RPMI7951 (cell line): Measurements from ENCODE around the gene KCNMA1. TPM values are rescaled to one million over a fixed set of nuclear protein-coding genes. Genes with fewer than 3 reads are reported as not detected.
"Not testable (repeated sequence)": the region's sequence is repeated elsewhere in the genome, so short reads cannot be mapped to it uniquely, and the experiment has no call there.

Experiments used
- DNase-seq: peaks from one replicate; pipeline ENCODE4 v3.0.0-alpha.2; 2012; ENCODE audit warnings: low read depth
- total RNA-seq: library from RNA; depleted of rRNA; stranded (reverse); fragments of >200 nt; shearing (Covaris generic); gene quantifications from 2 replicates; pipeline ENCODE4 v1.2.3, GENCODE V29; 2014

KCNMA1 gene
- total RNA-seq, 1 experiment from 2014 or later: 47.7 TPM

DNA sequence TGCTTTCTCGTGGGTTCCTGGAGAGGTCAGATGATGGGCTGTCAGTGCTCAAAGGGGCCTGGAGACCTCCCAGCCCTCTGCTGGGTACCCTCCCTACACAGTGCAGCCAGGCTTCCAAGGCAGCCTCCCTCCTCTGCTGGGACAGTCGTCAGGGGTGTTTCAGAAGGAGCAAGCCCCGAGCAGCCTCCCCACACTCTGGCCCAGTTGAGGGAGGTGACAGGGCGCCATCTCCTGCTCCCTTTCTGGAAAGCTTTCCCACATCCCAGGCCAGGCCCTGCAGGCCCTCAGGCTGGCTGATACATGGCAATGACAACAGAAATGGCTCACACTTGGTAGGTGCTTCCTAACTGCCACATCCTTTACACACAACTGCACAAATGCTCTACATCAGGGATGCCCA is 32.1 kb downstream of the KCNMA1 start:
- peak; percentile 72 for DNase-seq

DNA sequence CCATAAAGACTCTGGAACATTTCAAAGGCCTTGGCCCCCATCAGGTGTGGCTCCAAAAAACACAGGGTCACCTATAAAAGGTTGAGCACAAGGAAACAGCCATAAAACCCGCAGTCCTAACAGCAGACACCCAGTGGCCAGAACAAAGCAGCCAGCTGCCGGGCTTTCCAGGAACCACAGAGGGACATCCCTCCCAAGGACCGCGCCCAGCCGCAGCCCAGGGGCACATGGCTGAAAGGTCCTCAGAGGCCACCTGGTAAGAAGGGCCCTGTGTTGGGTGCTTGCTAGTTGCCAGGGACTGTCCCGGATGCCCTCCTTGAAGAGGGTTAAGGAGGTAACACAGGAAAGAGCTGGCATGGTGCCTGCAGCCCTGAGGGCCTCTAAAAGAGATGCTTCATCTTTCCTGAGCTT is 32.7 kb downstream of the KCNMA1 start:
- DNase-seq: peak; percentile 84

GRCh38 chr10:77604063-77604462 is 33.5 kb downstream of the KCNMA1 start:
- DNase-seq: no peak

DNA sequence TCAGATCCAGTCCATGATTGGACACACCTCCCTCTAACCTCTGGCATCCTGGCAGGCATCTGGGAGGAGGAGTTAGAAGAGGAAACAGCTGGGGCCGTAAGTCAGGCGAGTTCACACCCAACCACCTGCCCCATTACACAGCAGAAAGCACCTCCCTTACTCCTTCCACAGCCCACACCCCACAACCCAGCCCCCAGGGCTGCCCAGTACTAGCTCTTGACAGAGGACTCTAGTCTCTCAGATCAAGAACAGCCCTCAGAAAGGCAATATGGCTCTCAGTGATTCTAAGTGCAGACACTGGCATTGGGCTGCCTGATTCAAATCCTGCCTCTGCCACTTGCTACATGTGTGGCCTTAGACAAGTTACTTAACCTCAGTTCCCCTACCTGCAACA is 34.1 kb downstream of the KCNMA1 start:
- DNase-seq: peak; percentile 81

GRCh38 chr10:77602913-77603533 is 34.6 kb downstream of the KCNMA1 start:
- DNase-seq: peak; percentile 80

GRCh38 chr10:77602231-77602912 is 35.2 kb downstream of the KCNMA1 start:
- no peak for DNase-seq

- DNase-seq: peak; percentile 80
Measured at GRCh38 chr10:77601488-77601887, 36.1 kb downstream of the KCNMA1 start.

DNA sequence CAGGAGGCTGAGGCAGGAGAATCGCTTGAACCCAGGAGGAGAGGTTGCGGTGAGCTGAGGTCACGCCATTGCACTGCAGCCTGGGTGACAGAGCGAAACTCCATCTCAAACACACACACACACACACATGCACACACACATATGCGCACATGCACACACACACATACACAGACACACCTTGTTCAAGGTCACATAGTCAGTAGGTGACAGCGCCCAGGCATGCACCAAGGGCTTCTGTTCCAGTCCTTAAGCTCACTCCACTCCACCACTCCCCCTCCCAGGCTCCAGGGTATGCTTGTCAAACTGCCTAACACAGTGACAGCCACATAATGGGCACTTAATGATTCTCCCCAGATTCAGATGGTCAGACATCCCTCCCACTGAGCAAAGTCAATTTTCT is 37.0 kb downstream of the KCNMA1 start:
- DNase-seq: no peak

GRCh38 chr10:77599651-77600050 is 38.0 kb downstream of the KCNMA1 start:
- no peak for DNase-seq

GRCh38 chr10:77598606-77599005 is 39.0 kb downstream of the KCNMA1 start:
- no peak for DNase-seq

DNA sequence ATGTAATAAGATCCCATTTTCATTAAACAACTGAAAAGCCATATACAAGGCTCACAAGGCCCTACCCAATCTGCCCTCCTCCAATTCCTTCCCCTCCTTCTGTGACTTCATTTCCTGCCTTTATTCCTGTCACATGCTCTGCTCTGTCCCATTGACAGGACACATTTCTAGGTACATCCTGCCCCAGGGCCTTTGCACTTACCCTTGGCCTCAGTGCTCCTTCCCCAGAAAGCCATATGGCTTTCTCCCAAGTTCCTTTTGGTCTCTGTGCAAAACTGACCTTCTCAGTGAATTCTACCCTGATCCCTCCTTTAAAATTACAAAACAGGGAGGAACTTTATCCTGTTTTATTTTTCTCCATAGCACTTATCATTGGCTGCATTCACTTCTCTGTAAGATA is 40.0 kb downstream of the KCNMA1 start:
- DNase-seq: no peak

DNA sequence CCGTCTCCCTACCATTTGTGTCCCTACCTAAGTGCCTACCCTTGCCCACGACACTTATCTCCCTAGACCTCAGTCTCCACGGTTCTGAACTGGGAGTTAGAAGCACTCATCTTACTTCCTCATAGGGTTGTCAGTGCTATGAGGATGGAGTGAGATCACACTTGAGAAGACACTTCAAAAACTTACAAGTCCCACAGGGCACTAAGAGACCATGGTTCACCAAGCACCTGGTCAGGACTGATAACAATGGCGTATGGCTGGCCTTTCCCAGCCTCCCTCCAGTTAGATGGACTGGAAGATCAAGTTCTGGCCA is 43.2 kb downstream of the KCNMA1 start:
- DNase-seq: no peak

GRCh38 chr10:77593771-77594470 is 43.7 kb downstream of the KCNMA1 start:
- DNase-seq: no peak

GRCh38 chr10:77592946-77593636 is 44.5 kb downstream of the KCNMA1 start:
- peak; percentile 93 for DNase-seq

GRCh38 chr10:77592510-77592909 is 45.1 kb downstream of the KCNMA1 start:
- DNase-seq: no peak

DNA sequence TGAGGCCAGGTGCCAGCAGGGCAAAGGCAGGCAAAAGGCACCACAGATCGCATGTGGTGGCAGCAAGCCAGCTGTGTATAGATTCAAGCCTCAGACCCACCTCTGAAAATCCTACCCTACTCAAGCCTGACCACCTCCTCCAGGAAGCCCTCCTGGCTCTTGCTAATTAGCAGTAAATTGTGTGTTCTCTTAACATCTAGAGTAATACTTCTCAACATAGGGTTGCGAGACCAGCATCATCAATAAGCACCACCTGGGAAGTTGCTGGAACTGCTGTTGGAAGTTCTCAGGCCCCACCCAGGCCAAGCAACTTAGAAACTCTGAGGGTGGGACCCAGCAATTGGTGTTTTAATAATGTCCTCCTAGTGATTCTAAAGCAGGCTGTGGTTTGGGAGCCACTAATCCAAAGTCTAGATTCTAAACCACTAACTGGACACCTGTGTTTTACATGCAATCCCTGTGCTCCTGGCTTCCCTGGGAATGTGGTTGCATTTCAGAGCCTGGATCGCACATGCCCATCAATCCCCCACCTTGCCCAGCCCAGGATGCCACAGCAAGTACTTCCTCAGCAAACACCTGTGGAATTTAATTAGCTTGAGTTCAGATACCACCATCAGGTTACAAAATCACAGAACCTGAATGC is 46.2 kb downstream of the KCNMA1 start:
- DNase-seq: no peak

DNA sequence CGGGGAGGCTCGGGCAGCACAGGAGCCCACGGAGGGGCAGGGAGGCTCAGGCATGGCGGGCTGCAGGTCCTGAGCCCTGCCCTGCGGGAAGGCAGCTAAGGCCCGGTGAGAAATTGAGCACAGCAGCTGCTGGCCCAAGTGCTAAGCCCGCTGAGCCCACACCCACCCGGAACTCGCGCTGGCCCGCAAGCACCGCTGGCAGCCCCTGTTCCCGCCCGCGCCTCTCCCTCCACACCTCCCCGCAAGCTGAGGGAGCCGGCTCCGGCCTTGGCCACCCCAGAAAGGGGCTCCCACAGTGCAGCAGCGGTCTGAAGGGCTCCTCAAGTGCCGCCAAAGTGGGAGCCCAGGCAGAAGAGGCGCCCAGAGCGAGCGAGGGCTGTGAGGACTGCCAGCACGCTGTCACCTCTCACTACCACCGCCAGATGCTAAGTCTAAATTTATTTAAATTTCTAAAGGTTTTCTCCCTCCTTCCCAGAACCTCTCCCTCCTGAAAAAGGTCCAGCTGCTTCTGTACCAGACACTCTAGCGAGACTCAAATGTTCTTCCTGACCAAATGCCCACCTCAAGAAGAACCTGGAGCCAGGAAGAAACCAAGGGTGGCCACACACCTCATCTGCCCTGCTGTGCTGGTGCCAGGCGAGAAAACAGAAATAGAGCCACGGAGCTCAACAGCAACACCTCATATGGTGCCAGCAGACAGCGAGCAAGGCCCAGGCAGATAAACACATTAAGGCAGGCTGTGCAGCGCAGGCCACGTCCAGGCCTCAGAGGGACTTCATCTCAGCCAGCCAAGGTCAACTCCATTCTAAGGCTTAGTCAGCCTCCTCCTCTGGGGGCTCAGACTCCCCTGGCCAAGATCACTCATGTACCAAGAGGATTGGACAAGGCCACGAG is 47.0 kb downstream of the KCNMA1 start:
- no peak for DNase-seq

- DNase-seq: not testable (repeated sequence)
Measured at GRCh38 chr10:77589703-77590102, 47.9 kb downstream of the KCNMA1 start.

DNA sequence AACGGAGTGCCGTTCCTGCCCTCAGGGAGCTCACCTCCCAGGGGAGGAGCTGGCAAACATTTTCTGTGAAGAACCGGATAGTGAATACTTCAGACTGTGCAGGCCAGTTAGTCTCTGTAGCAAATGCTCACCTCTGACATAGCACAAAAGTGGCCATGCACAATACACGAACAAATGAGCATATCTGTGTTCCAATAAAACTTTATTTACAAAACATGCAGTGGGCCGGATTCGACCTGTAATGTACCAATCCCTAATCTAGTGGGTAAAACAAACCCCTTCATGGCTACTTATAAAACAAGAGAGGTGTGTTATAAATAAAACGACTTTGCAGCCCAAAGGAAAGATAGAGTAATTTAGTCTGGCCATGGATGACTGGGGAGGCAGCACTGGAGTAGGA is 48.7 kb downstream of the KCNMA1 start:
- no peak for DNase-seq

- DNase-seq: no peak
Measured at GRCh38 chr10:77587416-77587790, 50.2 kb downstream of the KCNMA1 start.
